Left ventricle myocardium inferior (tissue), 1 donor: Measurements from ENCODE around the gene FFAR2. TPM values are rescaled to one million over a fixed set of nuclear protein-coding genes. Genes with fewer than 3 reads are reported as not detected.

Source experiments
- DNase-seq: peaks from one replicate; pipeline ENCODE4 v3.0.0-alpha.2; 2020
- H3K27ac ChIP-seq: fragments of 200-600 bp; replicated peaks from 2 replicates; pipeline ENCODE4 v1.8.0; 2021
- H3K27me3 ChIP-seq: fragments of 200-600 bp; 2 replicates; pipeline ENCODE4 v1.8.0; 2021; ENCODE audit warnings: low read depth
- H3K36me3 ChIP-seq: fragments of 200-600 bp; 2 replicates; pipeline ENCODE4 v1.8.0; 2021
- H3K4me1 ChIP-seq: fragments of 200-600 bp; 2 replicates; pipeline ENCODE4 v1.8.0; 2021
- H3K4me3 ChIP-seq: fragments of 200-600 bp; 2 replicates; pipeline ENCODE4 v1.8.0; 2021; ENCODE audit warnings: mild to moderate bottlenecking, moderate library complexity
- H3K9me3 ChIP-seq: fragments of 200-600 bp; replicated peaks from 2 replicates; pipeline ENCODE4 v1.8.0; 2021
- CTCF ChIP-seq: fragments of 200-600 bp; IDR thresholded peaks from 2 replicates; pipeline ENCODE4 v1.8.0; 2021; ENCODE audit warnings: antibody characterized with exemption, mild to moderate bottlenecking, borderline replicate concordance
- intact Hi-C: fragments of 100-400 bp; cut with micrococcal nuclease; formaldehyde crosslinking; loops from one replicate; pipeline ENCODE4 v1.11.0; 2022
- total RNA-seq: library from RNA; stranded (reverse); fragmentation: NEBNext Ultra II Directional; extraction: Animal tissue kit (Norgen Biotek cat#: 25700); gene quantifications from one replicate; pipeline ENCODE4 v1.2.1, GENCODE V29; 2021
- donor health status: DM: no; HTN: yes; CAD: no; lungs with severe emphysema.

The FFAR2 gene
- total RNA-seq, 1 donor from 2014 or later, result 0.27 TPM

- intact Hi-C loops, result no loop called here
- no peaks in the 10 kb centered on the region for H3K9me3 ChIP-seq
- no peak overlapping the region for H3K27ac ChIP-seq
- no peaks in the 10 kb centered on the region for H3K36me3 ChIP-seq
- H3K4me1 ChIP-seq, result no peaks in the 10 kb centered on the region
- H3K27me3 ChIP-seq, result peaks cover 45% of the 10 kb centered on the region
- TF ChIP-seq CTCF, result no peak
- DNase-seq, result no peak
- H3K4me3 ChIP-seq, result no peak overlapping the region
Observed at GRCh38 chr19:35487656-35488182, 39.7 kb downstream of the FFAR2 start.

- H3K4me1 ChIP-seq, result no peaks in the 10 kb centered on the region
- peaks cover 45% of the 10 kb centered on the region for H3K27me3 ChIP-seq
- no peak overlapping the region for H3K27ac ChIP-seq
- no peak for DNase-seq
- H3K4me3 ChIP-seq, result no peak overlapping the region
- intact Hi-C loops, result no loop called here
- TF ChIP-seq CTCF, result no peak
- no peaks in the 10 kb centered on the region for H3K9me3 ChIP-seq
- H3K36me3 ChIP-seq, result no peaks in the 10 kb centered on the region
Observed at GRCh38 chr19:35488677-35489076, 40.6 kb downstream of the FFAR2 start.

GRCh38 chr19:35490364-35490763 lies 42.3 kb downstream of the FFAR2 start, which contains the start of gene KRTDAP:
KRTDAP (minus strand) TSS chr19:35490464; CDS start chr19:35490442, 22 bp downstream.
- intact Hi-C loops, result loop anchor here (10.0 kb wide), 1 partner anchor 136 kb away; the partner anchor contains the start of gene FFAR3
- peaks cover 4% of the 10 kb centered on the region for H3K4me1 ChIP-seq
- peaks cover 45% of the 10 kb centered on the region for H3K27me3 ChIP-seq
- no peak for DNase-seq
- no peak within 1 kb of the TSS for H3K4me3 ChIP-seq
- no peaks in the 10 kb centered on the region for H3K36me3 ChIP-seq
- no peaks in the 10 kb centered on the region for H3K9me3 ChIP-seq
- H3K27ac ChIP-seq, result no peak within 1 kb of the TSS
- TF ChIP-seq CTCF, result no peak

- no peak for TF ChIP-seq CTCF
- Histone ChIP-seq H3K4me3 (no peak overlapping the region), H3K27ac (no peak overlapping the region), H3K9me3 (no peaks in the 10 kb centered on the region), H3K27me3 (peaks cover 39% of the 10 kb centered on the region), H3K4me1 (peaks cover 8% of the 10 kb centered on the region), H3K36me3 (no peaks in the 10 kb centered on the region)
- intact Hi-C loops, result loop anchor here (10.0 kb wide), 1 partner anchor 137 kb away; the partner anchor contains the start of gene FFAR3
- DNase-seq, result no peak
Observed at GRCh38 chr19:35491836-35492360, 43.8 kb downstream of the FFAR2 start.

- TF ChIP-seq CTCF, result no peak
- peaks cover 21% of the 10 kb centered on the region for H3K27me3 ChIP-seq
- no peaks in the 10 kb centered on the region for H3K36me3 ChIP-seq
- H3K4me3 ChIP-seq, result no peak overlapping the region
- DNase-seq, result no peak
- H3K9me3 ChIP-seq, result no peaks in the 10 kb centered on the region
- peaks cover 8% of the 10 kb centered on the region for H3K4me1 ChIP-seq
- intact Hi-C loops, result loop anchor here (10.0 kb wide), 1 partner anchor 139 kb away; the partner anchor contains the start of gene FFAR3
- H3K27ac ChIP-seq, result no peak overlapping the region
Observed at GRCh38 chr19:35493971-35494370, 45.9 kb downstream of the FFAR2 start.
